Inflammatory macrophage treated with lipopolysaccharide for 4 hours (primary cell): Measurements from ENCODE around the gene MBL2.

Source experiments
- DNase-seq: peaks from one replicate; pipeline ENCODE4 v3.0.0-alpha.2; 2020

MBL2 gene

DNA sequence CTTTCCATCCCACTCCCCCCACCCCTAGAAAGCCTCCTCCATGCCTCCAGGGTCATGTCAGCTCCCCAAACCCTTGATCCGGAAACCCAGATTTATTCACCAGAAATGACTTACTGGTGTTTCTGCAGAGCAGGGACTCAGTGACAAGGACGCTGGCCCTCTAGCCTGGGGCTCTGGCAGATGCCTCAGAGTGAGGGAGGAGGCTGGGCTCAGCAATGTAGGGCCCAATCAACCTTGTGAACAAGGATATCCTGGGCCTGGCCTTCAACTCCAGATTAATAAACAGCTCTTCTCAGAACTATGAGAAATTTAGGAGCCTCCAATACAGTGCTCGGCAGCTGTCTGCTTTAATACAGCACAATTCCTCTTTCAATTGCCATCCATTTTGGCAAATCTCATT, at the start of gene MBL2:
MBL2 (minus strand) TSS at position 162 of the 400 bp plus-strand sequence. CDS start 1,149 bp downstream, outside the sequence.
- no peak for DNase-seq

DNA sequence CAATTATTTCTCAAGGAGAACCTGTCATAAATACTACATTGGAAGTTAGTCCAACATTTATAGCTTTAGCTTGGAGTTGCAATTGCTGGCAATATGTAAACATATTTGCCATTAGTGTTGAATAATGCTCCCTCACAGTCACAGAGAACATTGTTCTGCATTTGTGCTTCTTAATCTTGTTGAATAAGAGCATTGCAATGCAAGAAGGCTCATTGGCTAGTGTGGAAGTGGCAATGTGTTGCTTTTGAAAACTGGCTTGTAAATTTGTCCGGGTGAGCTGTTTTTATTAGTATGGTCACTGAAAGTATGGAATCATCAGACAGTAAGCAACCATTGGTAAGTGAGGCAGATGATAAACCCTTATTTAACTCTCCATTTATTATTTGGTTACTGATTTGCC, 47.7 kb upstream of the MBL2 start:
- DNase-seq = no peak

DNA sequence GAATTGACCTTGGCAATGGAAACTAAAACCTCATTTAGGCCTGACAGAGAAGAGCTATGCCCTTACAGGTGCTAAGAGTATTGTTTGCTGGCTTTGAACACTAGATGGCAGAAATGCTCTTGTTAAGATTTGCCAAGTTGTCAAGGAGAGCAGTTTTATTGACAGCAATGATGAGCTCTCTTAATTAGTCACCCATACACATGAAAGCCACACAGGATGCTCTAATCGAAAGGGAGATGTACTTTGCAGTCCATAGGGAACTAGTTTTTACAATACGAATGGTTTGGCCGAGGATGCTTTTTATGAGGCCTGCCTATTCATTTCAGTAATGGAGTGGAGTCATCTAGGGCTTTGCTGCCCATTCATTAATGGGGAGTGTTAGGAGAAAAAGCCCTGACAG, 45.4 kb upstream of the MBL2 start:
- DNase-seq = peak; percentile 24

DNA sequence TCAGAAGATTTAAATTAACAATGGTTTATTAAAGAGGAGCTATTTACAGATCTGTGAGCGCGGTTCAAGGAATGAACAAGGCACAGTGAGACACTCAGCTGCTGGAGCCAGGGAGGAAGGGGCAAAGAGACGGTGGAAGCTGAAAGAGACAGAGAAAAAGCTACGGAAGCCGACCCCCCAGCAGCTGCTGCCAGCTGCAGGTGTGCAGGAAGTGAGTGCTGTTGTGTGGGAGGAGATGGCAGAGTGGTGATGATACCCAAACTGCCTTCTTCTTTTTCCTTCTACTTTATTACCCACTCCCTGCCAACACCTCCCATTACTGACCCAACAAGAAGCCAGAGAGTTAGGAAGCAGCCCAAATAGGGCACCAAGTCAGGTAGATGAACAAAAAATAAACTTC, 41.9 kb upstream of the MBL2 start:
- no peak for DNase-seq

DNA sequence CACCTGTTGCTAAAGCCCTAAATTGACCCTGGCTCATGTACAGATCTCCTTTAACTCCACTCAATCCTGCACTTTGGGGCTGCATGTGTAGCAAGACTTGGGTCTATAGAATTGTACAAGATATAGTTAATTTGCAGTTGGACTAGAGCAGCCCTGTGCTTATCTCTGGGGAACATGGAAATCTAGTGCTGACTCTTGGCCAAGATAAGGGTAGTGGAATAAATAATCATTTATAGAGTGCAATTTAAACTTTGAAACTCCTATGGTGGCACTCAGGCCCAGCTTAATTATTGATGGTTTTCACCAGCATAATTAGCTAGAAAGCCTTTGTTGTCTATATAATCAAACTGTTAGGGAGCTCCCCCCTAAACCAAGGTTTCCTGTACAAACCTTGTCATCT, 39.2 kb upstream of the MBL2 start:
- DNase-seq = no peak

DNA sequence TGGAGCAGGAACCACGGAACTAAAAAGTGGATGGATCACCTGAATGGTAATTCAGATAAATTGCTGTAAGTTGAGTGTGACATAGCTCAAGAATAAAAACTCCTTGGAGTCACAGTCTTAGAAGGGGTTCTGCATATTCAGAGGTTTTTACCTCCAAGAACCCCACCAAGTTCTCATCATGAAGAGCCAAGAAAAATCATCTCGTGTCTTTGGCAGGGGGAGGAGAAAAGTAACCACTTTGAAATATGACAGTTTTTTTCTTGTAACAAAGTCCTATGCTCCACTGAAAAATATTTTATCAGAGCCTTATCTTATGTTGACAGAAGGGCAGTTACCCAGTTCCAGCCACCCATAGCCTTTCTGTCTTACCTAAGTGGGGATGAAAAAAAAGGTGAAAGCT, 38.2 kb upstream of the MBL2 start:
- DNase-seq = no peak

DNA sequence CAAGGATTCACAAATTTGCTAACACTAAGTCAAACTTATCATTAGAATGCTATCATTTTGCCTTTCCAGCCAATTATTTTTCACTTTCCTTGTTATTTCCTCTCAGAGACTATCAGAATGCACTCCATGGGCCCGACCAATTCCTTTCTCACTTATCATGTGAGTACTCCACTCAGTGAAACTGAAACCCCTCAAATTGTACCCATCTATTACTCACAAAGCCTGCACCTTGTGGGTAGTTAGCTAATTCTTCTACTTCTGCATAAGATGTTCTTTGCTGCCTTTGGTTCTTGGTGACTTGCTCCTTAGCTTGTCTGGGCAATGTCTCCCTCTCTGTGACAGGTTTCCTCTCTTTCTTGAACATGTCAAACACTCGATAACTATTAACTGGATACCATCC, 35.2 kb upstream of the MBL2 start:
- no peak for DNase-seq

DNA sequence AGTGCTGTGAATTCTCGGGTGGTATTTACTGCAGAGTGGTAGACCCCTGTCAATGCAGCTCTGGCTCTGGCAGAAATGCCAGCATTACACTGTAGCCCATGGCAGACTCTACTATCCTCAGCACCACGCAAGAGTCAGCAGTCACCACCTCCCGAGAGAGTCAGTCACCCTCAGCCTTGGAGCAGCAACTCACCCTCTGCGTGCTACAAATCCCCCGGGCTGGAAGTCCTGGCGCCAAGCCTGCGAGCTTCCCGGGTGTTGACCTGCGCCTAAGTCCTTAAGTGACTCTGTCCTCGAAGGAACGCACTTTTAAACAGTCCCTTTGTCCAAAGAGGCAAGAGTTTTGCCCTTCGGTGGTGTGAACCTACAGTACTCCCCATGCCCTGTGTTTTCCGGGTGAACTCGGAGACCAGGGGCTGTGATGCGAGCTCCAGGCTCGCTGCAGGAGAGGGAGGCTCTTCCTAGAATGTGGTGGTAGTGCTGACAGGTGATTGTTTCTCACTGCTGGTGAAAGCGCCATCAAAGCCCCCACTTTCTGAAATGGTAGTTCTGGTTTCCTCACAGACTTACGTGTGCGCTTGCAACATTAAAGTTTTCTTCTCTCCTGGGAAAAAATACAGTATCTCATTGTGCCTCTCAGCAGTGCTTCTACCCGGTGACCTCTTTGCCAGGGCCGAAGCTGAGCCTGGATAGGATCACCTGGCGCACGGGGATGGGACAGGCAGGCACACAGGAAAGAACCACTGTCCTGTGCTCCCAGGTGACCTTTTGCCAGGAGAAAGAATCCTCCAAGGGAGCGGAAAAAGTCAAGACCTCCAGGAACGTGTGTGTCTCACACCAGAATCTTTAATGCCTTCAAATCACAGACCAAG, 33.1 kb upstream of the MBL2 start:
- no peak for DNase-seq

DNA sequence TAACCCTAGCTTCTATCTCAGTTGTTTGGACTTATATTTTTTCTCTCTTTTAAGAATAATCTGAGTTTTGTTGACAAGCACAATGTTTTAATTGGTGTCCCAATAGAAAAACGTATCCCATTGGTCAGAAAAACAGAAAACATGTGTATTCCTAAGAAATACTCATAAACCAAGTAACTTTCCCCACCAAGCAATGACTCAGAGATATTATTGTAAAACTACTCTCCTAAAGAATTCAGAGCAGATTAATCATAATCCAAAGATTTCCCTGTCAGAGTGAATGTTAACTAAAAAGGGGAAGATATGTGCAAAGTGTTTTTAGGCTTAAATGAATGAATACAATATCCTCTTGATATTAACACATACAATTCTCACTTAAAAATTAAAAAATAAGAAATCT, 29.4 kb upstream of the MBL2 start:
- DNase-seq = no peak

DNA sequence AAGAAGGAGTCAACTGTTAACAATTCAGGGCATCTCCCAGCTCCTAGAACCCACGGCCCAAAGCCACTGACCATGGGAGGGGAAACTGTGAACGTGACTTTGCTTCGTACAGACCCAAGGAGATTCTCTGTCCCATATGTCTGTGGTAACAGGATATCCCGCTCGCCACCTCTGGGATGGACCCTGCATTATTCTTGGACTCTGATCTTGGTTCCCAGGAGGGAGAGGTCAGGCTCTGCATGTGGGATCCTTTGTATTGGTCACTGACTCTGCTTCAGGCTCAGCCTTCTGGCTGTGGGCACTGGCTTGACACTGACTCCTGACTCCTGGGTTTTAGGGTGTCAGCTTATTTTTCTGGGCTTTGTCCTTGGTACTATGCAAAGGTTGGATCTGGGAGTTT, 13.5 kb upstream of the MBL2 start:
- no peak for DNase-seq

DNA sequence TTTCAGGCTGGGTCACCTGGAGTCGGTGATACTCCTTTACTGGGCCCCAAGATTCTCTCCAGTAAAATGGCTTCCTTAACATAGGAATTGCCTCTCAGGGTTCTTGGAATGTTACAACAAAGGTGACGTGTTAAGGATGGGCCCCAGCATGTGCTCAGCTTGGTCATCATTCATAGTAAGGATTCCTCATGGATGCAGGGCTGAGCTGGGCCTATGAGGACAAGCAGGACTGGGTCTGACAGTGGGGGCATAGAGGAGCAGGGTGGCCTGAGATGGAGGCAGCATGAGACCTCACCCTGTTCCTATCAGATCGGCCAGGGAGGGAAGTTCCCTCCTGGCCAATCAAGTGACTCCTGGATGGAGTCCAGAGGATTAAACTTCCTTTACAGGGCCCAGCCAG, 12.8 kb upstream of the MBL2 start:
- no peak for DNase-seq

DNA sequence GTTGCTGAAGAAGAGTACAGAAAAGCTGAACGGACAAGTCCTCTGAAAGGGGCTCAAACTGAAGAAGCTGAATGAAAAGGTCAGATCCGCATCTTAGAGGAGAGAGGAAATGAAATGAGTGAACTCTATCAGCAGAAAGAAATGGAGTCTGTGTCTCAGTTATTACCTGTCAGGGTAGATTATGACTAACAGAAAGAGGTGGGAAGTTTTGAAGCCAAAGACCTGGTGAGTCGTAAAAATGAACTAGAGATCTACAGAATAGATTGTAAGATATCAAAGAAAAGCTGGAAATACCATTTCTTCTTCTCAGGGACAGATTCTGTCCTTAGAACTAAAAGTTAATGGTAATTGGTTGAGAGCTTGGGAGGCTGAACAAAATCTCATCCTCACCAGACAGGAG, 11.1 kb upstream of the MBL2 start:
- DNase-seq = no peak

DNA sequence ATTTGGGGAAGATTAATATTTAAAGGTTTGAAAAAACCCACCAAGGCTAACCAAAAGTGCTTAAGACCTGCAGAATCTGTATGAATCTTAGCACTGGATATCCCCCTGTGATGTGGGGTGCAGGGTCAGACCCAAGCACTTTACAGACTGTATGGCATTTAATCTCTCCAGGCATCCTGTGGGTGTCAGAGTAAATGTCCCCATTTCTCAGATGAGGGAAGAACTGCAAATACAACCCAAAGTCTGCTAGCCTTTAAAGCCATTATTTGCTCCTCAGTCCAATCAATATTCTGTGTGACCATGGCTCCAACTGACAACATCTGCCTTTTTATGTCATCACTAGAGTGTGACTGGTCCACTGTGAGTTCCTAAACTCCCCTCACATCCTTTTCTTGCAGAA, 10.0 kb upstream of the MBL2 start:
- peak; percentile 18 for DNase-seq

DNA sequence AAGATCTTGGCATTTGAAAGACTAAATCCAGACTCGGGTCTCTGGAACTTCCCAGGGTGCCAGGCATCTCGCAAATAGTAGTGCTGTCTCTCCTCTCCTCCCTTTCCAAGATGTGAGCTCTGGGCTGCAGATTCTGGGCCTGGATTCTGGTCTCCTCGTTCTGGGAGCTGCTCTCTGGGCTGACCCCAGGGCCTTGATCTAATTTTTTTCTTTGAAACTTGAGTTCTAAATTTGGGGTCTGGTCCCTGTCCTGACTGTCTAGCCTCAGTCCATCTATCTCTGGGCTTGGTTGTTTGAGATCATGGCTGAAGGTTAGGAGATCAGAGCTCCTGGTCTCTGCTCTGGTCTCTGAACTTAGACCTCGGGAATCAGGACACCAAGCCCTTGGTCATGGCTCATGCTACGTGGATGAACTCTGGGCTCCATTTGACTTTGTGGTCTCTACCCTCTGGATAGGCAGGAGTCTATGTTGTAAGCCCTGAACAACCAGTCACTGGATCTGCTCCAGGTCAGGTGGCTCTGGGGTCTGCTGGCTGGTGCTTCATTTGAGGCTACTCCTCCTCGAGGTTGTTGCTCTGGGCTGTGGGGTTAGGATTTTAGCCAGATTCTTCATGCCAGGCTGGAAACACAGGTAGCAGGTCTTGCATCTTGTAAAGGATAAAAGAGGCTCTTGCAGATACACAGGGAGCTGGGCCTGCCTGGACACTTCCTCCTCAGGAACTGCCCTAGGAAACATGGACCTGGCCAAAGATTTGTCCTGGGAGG, 8.0 kb upstream of the MBL2 start:
- DNase-seq = no peak

DNA sequence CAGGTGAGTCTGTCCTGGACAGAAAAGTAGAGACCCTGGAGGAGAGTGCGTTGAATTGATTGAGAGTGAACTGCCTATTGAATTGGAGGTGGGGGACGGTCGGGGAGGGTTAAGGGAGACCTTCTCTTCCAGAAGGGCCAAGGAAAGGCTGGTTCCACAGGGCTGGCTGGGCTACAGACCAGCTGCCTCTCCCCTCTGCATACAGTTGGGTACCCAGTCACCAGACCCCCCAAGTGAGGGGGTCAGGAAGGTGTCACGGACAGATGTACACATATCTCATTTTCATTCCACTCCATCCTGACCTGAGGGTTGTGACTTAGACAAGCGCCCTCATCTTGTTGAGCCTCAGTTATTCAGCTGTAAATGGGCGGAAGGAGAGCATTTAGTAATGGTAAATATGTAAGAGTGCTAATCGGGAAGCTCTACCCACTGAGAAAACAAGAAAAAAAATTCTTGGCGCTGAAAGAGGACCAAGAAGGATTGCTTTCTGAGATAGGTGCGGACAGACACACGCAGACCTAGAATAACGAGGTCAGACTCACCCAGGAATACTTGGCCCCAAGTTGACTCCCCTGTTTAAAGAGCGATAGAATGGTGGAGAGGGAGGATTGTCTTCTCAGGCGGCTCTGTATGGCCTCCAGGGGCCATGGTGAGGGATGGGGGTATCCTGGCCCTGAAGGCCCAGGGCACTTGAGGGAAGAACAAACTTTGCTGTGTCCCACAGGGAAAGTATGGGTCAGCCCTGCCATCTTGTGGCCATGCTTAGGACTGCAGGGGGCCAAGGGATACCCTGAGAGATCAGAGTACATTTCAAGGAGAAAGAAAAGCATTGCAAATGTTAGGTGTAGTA, 7.2 kb upstream of the MBL2 start:
- peak; percentile 58 for DNase-seq

DNA sequence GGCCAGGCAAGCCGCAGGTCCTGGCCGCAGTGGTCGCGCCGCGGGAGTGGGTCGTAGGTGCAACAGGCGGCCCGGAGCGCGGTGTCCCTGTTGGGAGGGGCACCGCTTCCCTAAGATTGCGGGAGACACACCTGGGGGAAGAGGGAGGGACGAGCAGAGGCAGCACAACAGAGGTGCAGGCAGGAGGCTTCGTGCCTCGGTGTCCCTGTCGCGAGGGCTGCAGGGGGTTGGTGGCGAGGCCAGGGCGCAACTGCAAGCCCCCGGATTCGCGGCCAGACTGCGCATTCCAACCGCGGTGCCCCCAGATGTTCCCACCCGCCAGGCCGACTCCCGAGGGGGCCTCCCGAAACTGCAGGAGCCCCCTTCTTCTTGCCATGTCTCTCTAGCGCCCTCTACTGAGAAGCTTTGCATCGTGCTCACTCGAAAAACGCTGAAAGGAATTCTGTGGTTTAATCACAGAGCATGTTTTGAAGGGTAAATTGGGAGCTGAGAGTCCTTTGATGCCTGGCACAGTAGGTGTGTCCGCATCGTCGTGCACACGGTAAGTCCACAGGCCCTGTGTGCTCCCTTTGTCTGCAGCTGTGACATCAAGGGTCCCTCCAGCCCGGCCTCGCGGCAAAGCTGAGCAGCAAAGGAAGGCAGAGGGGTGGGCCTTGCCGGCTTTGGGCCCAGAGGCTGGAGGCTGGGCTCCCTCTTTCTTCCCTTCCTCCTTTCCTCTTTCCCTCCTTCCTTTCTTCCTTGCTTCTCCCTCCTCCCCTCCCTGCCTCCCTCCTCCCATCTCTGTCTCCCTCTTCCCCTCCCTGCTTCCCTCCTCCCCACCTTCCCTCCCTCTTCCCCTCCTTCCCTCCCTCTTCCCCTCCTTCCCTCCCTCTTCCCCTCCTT, 6.2 kb upstream of the MBL2 start:
- DNase-seq = peak; percentile 32

DNA sequence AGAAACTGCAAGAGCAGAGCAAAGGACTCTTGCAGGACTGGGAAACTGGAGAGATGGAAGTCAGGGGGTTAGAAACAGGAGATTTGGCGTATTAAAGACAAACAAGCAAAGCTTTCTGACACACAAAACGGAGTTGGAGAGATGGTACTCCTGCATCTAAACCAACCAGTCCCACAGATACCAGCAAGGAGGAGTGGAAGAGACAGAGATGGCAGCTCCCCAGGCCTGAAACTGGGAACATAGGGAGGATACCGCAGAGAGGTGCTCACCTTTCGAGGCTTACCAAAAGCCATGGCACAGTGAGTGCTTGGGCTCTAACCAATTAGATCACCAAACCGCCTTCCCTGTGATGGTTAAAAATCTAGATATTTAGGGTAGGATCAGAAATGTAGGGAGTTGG, 4.8 kb upstream of the MBL2 start:
- DNase-seq = no peak

DNA sequence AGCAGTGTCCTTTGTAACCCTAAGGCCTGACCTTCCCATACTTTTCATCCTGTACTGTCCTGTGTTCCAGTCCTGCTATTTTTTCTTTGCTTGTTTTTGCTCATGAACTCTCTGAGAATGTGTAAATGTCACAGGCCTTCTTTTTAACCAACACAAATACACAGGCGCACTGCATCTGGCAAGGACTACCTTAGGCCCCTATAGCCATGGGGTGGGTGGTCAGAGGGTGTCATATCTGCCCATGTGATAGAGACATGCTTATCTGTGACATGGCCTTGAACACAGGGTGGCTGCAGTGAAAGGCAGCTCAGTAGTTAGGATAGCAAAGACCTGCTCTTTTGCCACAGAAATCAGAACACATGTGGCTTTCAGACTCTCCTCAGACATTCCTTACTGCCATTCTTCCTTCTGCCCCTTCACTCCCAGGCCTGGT, 3.9 kb upstream of the MBL2 start:
- DNase-seq = no peak

DNA sequence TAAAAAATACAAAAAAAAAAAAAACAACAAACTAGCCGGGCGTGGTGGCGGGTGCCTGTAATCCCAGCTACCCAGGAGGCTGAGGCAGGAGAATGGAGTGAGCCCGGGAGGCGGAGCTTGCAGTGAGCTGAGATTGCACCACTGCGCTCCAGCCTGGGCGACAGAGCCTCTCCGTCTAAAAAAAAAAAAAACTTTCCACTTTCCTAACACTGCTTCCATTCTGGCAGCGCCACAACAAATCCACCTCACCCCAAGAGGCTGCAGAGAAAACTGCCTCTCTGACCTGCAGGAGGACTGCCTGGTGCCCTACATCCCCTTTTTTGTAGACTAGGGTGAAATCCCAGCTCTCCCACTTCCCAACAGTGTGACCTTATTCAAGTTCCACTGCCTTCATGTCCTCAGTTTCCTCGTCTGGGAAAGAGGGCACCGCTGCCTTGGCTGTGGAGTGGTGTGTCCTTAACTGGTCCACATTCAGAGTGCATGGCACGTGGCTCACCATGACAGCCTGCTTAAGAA, 2.6 kb upstream of the MBL2 start:
- DNase-seq = no peak

DNA sequence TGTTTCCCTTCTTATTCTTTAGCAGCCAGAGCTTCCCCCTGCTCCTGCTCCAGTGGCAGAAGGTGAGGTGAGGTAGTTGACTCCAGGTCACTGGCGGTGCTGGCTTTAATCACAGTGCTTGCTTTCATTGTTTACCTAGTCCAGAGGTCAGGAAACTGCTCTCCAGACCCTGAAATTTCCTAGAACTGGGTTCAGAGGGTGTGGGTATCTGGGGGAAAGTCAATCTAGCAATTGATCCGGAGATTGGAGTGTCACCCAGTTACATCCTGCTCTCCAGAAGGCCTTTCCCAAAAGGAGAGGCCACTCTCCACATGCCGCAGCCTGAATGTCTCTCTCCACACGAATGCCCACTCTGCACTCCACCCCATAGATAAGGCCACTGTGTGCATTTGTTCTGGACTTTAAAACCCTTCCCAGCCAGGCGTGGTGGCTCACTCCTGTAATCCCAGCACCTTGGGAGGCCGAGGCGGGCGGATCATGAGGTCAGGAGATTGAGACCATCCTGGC, 2.1 kb upstream of the MBL2 start:
- no peak for DNase-seq

DNA sequence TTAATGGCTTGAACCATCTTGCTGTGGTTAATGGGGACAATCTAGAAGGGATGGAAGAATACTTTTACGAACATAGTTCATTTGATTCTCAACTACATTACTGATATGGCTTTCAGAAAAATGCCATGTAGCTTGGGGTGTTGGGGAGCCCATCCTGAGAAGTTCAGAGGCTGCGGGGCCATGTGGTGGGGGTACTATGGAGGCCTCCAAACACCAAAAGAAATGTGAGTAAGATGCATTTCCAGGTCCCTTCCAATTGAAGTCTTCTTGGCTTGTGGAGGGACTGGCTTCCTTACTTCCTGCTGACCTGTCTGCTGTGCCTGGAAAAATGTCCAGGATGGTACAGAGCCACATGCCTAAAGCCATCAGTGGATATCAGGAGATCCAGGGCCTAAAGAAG, 1.6 kb upstream of the MBL2 start:
- no peak for DNase-seq
